NCI-H2196 treated with DMSO at 0.1 percent for 48 hours (cell line): Measurements from ENCODE around the gene NOS2.
"Not testable (repeated sequence)": the region's sequence is repeated elsewhere in the genome, so short reads cannot be mapped to it uniquely, and the experiment has no call there.

ENCODE experiments used
- DNase-seq: peaks from one replicate; lab custom pipeline; 2025; ENCODE audit not compliant: unreplicated experiment; lab: John Stamatoyannopoulos, UW

The NOS2 gene

GRCh38 chr17:27792095-27792494, 8.2 kb downstream of the NOS2 start:
- DNase-seq: no peak

GRCh38 chr17:27788919-27789318, 11.4 kb downstream of the NOS2 start:
- no peak for DNase-seq

GRCh38 chr17:27783440-27784350, 16.6 kb downstream of the NOS2 start:
- no peak for DNase-seq

GRCh38 chr17:27782791-27783206, 17.5 kb downstream of the NOS2 start:
- DNase-seq: no peak

- no peak for DNase-seq
These were observed 19.4 kb downstream of the NOS2 start for GRCh38 chr17:27780828-27781404.

- no peak for DNase-seq
These were observed 20.1 kb downstream of the NOS2 start for GRCh38 chr17:27780092-27780827.

- no peak for DNase-seq
These were observed 22.1 kb downstream of the NOS2 start for GRCh38 chr17:27778183-27778582.

- DNase-seq: no peak
These were observed 23.3 kb downstream of the NOS2 start for GRCh38 chr17:27776882-27777624.

GRCh38 chr17:27771586-27771985, 28.7 kb downstream of the NOS2 start:
- no peak for DNase-seq

- no peak for DNase-seq
These were observed 29.5 kb downstream of the NOS2 start for GRCh38 chr17:27770877-27771276.

GRCh38 chr17:27768858-27769410, 31.4 kb downstream of the NOS2 start:
- DNase-seq: no peak

GRCh38 chr17:27766438-27766837, 33.9 kb downstream of the NOS2 start:
- no peak for DNase-seq

GRCh38 chr17:27765353-27765752, 35.0 kb downstream of the NOS2 start:
- DNase-seq: no peak

GRCh38 chr17:27764589-27764988, 35.7 kb downstream of the NOS2 start:
- DNase-seq: no peak

GRCh38 chr17:27762527-27763305, 37.6 kb downstream of the NOS2 start:
- no peak for DNase-seq

GRCh38 chr17:27760931-27761330, 39.4 kb downstream of the NOS2 start:
- not testable (repeated sequence) for DNase-seq

GRCh38 chr17:27760069-27760885, 40.1 kb downstream of the NOS2 start:
- no peak for DNase-seq

GRCh38 chr17:27759528-27759927, 40.8 kb downstream of the NOS2 start:
- no peak for DNase-seq
